Memory B cell (primary cell): ENCODE measurements around the gene SLC35A3.
"Not testable (repeated sequence)": the region's sequence is repeated elsewhere in the genome, so short reads cannot be mapped to it uniquely, and the experiment has no call there.

Experiments
- ATAC-seq: fragments of 150-1000 bp; cut with Tn5 transposase; 2 replicates; pipeline ENCODE4 v1.10.0; 2021; ENCODE audit warnings: low read depth, mild to moderate bottlenecking, moderate library complexity
- DNase-seq, 2 donors: peaks; one replicate each; pipeline ENCODE4 v3.0.0; 2022; ENCODE audit warnings: low spot score in 2 of 2
- H3K27ac Mint-ChIP-seq: one replicate; pipeline ENCODE4 v1.8.0; 2022; ENCODE audit warnings: mild to moderate bottlenecking, moderate library complexity, mixed read lengths
- H3K27me3 Mint-ChIP-seq: one replicate; pipeline ENCODE4 v1.8.0; 2022; ENCODE audit warnings: mixed read lengths
- H3K36me3 Mint-ChIP-seq: one replicate; pipeline ENCODE4 v1.8.0; 2022; ENCODE audit warnings: mild to moderate bottlenecking, mixed read lengths
- H3K4me1 Mint-ChIP-seq: one replicate; pipeline ENCODE4 v1.8.0; 2022; ENCODE audit warnings: mixed read lengths
- H3K4me3 Mint-ChIP-seq: one replicate; pipeline ENCODE4 v1.8.0; 2022; ENCODE audit warnings: mild to moderate bottlenecking, moderate library complexity, mixed read lengths
- H3K9me3 Mint-ChIP-seq: one replicate; pipeline ENCODE4 v1.8.0; 2022; ENCODE audit warnings: mixed read lengths

The SLC35A3 gene

DNA sequence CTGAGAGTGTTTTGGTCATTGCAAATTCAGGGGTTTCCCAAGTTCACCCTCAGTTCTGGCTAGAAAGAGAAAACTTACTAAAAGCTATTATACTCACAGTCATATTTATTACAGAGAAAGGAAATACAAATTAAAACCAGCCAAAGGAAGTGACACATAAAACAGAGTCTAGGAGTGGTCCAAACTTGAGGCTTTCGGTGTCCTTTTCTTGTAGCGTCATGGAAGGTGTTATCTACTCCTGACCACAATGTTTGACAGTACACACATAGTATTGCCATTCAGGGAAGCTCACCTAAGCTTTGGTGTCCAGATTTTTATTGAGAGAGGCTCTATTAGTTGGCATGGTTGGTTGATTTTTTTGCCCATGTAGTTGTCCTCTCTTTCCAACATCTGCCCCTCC is 59.0 kb downstream of the SLC35A3 start:
- Mint-ChIP-seq H3K4me3 (no peak overlapping the region), H3K4me1 (no peaks in the 10 kb centered on the region), H3K27me3 (no peaks in the 10 kb centered on the region), H3K9me3 (no peaks in the 10 kb centered on the region), H3K36me3 (peaks cover 2% of the 10 kb centered on the region), H3K27ac (no peak overlapping the region)
- no peak for DNase-seq
- ATAC-seq: no peak

DNA sequence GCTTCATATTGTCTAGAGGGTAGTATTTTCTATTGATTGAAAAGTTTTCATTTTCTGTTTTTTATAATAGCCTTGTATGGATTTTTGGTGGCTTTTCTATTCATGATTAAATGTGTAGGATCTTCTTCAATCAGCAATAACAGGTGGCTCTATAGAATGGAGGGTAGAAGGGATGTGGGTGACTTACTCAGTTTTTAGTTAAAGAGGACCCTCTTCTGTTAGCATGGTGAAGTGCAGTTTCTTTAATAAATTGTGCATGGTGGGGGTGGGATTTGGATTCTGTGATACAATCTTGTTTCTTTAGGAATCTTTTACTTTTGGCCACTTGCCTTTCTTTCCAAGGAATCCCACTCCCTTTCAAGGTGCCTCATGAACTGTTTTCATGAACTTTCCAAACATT is 64.7 kb downstream of the SLC35A3 start:
- Mint-ChIP-seq H3K36me3 (no peaks in the 10 kb centered on the region), H3K27ac (no peak overlapping the region)
- no peak for ATAC-seq

DNA sequence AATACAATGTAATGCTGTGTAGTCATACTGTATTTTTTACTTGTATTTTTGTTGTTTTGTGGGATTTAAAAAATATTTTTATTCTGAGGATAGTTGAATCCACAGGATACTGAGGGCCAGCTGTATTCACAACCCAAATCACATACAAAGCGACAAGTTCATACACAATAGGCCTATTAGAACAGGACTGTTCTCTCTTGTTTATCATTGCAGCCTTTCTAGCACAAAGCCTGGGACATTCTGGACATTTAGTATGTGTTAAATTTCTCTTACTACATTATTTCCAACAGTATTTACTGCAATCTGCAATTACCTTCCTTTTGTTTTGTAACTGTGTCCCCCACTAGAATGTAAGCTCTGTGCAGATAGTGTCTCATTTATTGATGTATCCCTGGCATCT is 65.4 kb downstream of the SLC35A3 start:
- DNase-seq (no peak), ATAC-seq (no peak)
- H3K4me1 Mint-ChIP-seq: peaks cover 11% of the 10 kb centered on the region
- peak overlapping the region; percentile 35 for H3K27ac Mint-ChIP-seq
- H3K9me3 Mint-ChIP-seq: no peaks in the 10 kb centered on the region
- no peak overlapping the region for H3K4me3 Mint-ChIP-seq
- H3K36me3 Mint-ChIP-seq: no peaks in the 10 kb centered on the region
- H3K27me3 Mint-ChIP-seq: no peaks in the 10 kb centered on the region

More for the DNA sequence above, 64.7 kb downstream of the SLC35A3 start:
- Mint-ChIP-seq H3K27me3 (no peaks in the 10 kb centered on the region), H3K4me3 (no peak overlapping the region), H3K4me1 (peaks cover 11% of the 10 kb centered on the region), H3K9me3 (no peaks in the 10 kb centered on the region)
- DNase-seq: no peak

DNA sequence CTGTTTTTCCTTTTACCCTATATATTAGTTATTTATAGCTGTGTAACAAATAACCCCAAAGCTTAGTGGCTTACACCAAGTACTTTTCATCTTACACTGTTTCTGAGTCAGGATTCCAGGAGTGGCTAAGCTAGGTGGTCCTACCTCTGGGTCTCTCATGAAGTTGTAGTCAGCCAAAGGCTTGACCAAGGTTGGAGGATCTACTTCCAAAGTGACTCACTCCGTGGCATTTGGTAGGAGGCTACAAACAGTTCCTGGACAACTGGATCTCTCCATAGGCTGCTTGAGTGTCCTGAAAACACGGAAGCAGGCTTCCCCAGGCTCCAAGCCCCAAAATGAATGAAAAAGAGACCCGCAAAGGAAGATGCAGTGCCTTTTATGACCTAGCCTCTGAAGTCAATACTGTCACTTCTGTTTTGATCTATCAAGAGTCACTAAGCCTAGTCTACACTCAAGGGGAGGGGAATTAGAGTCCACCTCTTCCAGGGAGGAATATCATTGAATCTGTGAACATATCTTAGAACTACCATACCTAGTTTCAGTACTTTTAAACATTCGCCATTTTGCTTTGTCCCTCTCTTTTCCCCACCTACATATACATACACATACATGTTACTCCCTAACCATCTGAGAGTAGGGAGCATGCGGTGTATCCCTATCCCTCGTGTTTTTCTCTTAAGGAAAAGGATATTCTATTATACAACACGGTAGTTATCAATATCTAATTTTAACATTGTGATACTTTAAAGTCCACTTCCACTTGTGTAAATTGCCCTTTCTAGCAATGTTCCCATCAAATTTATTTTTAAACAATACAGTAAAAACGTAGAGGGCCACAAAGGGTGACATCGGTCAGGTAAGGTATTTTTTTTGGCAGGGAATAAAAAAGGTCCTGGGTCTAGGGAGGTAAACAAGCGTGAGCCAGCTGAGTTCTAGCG is 67.2 kb downstream of the SLC35A3 start:
- Mint-ChIP-seq H3K4me1 (peaks cover 15% of the 10 kb centered on the region), H3K27me3 (no peaks in the 10 kb centered on the region), H3K9me3 (no peaks in the 10 kb centered on the region), H3K36me3 (no peaks in the 10 kb centered on the region), H3K27ac (peak overlapping the region; percentile 98), H3K4me3 (peak overlapping the region; percentile 92)
- ATAC-seq (no peak), DNase-seq (no peak)

DNA sequence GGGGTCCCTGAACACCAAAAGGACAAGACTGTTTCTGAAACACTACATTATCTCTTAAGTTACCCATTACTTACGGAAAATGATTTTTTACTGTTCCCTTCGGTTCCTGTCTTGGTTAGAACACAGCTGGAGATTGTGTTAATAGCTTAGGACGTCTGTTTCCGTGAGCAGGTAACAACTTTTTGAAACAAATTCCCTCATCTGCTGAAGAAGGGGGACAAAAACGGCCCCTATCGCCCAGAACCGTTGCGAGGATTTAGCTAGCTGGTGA is 67.8 kb downstream of the SLC35A3 start:
- no peak for DNase-seq
- Mint-ChIP-seq H3K27me3 (no peaks in the 10 kb centered on the region), H3K4me3 (peak overlapping the region; percentile 92), H3K27ac (peak overlapping the region; percentile 98), H3K9me3 (no peaks in the 10 kb centered on the region), H3K4me1 (peaks cover 19% of the 10 kb centered on the region), H3K36me3 (no peaks in the 10 kb centered on the region)
- no peak for ATAC-seq

DNA sequence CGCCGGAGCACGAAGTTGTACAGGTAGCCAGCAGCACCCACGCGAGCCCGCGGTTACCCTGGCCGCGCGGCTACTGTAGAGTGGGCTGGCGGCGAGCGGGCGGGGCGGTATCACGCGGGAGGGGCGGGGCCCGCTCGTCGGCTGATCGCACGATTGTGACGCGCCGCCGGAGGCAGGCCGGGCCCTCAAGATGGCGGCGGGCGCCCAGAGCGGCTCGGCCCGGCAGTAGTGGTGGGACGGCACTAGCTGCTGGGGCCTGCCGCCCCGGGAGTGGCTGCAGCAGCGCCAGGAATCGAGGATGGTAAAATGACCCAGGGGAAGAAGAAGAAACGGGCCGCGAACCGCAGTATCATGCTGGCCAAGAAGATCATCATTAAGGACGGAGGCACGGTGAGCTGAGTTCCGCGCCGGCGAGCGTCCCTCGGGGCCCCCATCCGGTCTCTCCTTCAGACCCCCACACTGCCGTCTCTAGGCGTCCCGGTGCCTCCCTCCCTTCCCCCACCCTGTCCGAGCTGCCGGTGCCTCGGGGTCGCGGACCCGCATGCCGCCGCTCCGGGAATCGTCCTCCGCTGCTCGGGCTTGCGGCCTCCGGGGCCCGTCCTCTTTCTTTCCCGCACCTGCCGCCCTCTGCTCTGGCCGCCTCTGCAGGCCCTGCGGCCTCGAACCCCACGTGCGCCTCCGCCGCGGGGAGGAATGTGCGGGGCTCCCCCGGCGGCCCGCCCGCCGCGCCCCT is 68.3 kb downstream of the SLC35A3 start:
- H3K4me1 Mint-ChIP-seq: peaks cover 23% of the 10 kb centered on the region
- ATAC-seq (peak; percentile 89), DNase-seq (peak; percentile 82 to 84)
- no peaks in the 10 kb centered on the region for H3K36me3 Mint-ChIP-seq
- peak overlapping the region; percentile 92 for H3K4me3 Mint-ChIP-seq
- peak overlapping the region; percentile 98 for H3K27ac Mint-ChIP-seq
- no peaks in the 10 kb centered on the region for H3K27me3 Mint-ChIP-seq
- H3K9me3 Mint-ChIP-seq: no peaks in the 10 kb centered on the region

DNA sequence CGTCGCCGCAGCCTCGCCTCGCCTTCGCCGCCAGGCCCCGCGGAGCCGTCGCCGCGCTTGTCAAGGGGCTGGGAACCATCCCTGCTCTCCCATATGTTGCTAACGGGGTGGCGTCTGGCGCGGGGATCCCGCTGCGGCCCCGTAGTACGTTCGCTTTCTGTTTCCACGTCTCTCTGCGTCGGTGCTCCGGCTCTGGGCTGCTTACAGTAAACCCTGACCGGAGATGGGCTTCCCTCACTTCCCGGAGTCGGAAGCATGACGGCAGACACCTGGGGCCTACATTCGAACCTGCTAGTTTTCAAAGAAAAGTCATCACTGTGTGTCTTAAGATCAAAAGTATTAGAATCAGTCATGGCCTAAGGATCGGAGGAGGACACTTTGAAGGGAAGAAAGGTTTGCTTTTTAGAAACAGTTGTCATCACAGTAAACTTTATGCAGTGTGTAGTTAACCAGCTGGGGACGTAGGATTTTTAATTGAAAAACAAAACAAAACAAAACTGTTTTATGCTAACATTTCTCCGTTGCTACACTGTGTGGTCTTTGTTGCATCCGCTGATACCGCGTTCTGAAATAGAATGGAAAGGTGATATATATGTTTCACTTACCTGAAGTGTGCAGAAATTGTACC is 69.0 kb downstream of the SLC35A3 start:
- peak; percentile 48 for ATAC-seq
- Mint-ChIP-seq H3K4me3 (peak overlapping the region; percentile 92), H3K36me3 (peaks cover 2% of the 10 kb centered on the region), H3K9me3 (no peaks in the 10 kb centered on the region), H3K27ac (peak overlapping the region; percentile 98), H3K4me1 (peaks cover 26% of the 10 kb centered on the region), H3K27me3 (no peaks in the 10 kb centered on the region)
- peak; percentile 54 to 55 for DNase-seq

DNA sequence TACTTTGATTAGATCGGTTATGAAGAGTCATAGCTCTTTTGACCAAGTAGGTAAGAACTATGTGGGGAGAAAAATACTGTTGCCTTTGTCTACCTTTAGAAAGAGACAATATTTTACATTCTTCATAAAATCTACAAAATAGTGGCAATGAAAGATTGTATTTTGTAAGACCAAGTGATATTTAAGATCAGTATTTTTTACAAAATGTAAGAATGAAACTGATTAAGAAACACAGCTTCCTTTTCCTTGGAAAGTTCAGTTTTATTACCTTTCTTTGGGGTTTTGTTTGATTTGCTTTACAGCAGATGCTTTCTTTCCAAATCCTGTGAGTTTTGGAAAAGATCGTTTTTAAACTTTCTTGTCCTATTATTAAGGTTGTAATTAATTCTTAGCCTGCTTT is 69.8 kb downstream of the SLC35A3 start:
- peaks cover 4% of the 10 kb centered on the region for H3K36me3 Mint-ChIP-seq
- no peak for ATAC-seq

DNA sequence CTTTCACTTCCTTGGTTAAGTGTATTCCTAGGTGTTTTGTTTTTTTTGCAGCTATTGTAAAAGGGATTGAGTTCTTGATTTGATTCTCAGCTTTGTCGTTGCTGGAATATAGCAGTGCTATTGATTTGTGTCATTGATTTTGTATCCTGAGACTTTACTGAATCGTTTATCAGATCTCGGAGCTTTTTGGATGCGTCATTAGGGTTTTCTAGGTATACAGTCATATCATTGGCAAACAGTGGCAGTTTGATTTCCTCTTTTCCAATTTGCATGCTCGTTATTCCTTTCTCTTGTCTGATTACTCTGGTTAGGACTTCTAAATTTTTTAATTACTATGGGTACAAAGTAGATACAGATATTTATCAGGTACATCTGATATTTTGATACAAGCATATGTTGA is 75.4 kb downstream of the SLC35A3 start:
- no peak for DNase-seq
- H3K36me3 Mint-ChIP-seq: peaks cover 10% of the 10 kb centered on the region
- H3K4me1 Mint-ChIP-seq: peaks cover 47% of the 10 kb centered on the region
- peak overlapping the region; percentile 43 for H3K4me3 Mint-ChIP-seq
- no peaks in the 10 kb centered on the region for H3K27me3 Mint-ChIP-seq
- H3K9me3 Mint-ChIP-seq: no peaks in the 10 kb centered on the region
- H3K27ac Mint-ChIP-seq: peak overlapping the region; percentile 67
- ATAC-seq: no peak

More for the DNA sequence above, 69.8 kb downstream of the SLC35A3 start:
- no peaks in the 10 kb centered on the region for H3K9me3 Mint-ChIP-seq
- peak overlapping the region; percentile 98 for H3K27ac Mint-ChIP-seq
- peak overlapping the region; percentile 24 for H3K4me3 Mint-ChIP-seq
- no peaks in the 10 kb centered on the region for H3K27me3 Mint-ChIP-seq
- no peak for DNase-seq
- H3K4me1 Mint-ChIP-seq: peaks cover 30% of the 10 kb centered on the region

DNA sequence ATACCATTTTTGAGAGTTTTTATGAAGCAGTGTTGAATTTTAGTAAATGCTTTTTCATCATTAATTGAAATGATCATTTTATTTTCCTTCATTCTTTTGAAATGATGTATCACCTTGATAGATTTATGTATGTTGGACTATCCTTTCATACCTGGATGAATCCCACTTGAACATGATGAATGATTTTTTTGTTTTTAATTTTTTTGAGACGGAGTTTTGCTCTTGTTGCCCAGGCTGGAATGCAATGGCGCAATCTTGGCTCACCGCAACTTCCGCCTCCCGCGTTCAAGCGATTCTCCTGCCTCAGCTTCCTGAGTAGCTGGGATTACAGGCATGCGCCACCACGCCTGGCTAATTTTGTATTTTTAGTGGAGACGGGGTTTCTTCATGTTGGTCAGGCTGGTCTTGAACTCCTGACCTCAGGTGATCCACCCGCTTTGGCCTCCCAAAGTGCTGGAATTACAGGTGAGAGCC is 77.5 kb downstream of the SLC35A3 start:
- ATAC-seq, H3K9me3 Mint-ChIP-seq, DNase-seq, H3K27me3 Mint-ChIP-seq: not testable (repeated sequence)
- Mint-ChIP-seq H3K36me3 (peaks cover 12% of the 10 kb centered on the region), H3K4me3 (peak overlapping the region; percentile 83), H3K27ac (peak overlapping the region; percentile 96), H3K4me1 (peaks cover 42% of the 10 kb centered on the region)

DNA sequence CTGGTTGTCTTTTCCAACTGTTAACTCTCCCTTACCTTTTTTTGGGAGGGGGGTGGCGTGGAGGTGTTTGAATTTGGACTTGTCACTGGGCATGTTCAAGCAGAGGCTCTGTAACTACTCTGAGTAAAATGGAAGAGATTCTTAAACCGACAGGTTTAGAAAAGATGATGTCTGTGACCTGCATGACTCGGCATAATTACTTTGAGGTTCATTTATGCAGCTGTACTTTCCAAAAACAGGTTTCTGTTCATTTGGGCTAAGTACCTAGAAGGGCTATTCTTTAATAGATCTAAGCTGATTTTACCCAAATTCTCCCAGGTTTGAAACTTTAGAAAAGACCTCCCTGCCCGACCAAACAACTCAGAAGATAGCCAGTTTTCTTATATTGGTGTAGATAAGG is 80.3 kb downstream of the SLC35A3 start:
- H3K4me1 Mint-ChIP-seq: peaks cover 28% of the 10 kb centered on the region
- H3K27ac Mint-ChIP-seq: no peak overlapping the region
- H3K36me3 Mint-ChIP-seq: peaks cover 11% of the 10 kb centered on the region
- H3K4me3 Mint-ChIP-seq: no peak overlapping the region
- H3K27me3 Mint-ChIP-seq: no peaks in the 10 kb centered on the region
- no peaks in the 10 kb centered on the region for H3K9me3 Mint-ChIP-seq
- no peak for ATAC-seq
- DNase-seq: no peak

DNA sequence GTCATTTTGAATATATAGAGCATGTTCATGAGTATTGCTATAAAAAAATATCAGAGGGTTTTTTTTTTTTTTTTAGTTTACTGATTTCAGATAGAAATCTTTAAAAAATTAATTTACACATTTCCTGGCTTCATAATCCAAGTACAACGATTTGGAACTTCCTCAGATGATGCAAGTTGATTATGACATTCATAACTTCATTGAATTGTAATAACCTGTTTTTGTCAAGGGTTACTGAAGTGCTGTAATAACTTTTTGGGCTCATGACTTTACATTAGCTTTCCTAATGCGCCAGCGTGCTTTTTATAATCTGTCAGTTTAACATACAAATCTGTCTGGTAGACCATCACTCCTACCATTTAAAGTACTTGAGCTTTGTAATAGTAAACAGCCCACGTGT is 81.6 kb downstream of the SLC35A3 start:
- no peak for ATAC-seq
- no peak overlapping the region for H3K4me3 Mint-ChIP-seq
- peaks cover 25% of the 10 kb centered on the region for H3K4me1 Mint-ChIP-seq
- no peaks in the 10 kb centered on the region for H3K27me3 Mint-ChIP-seq
- no peaks in the 10 kb centered on the region for H3K9me3 Mint-ChIP-seq
- DNase-seq: no peak
- H3K36me3 Mint-ChIP-seq: peaks cover 13% of the 10 kb centered on the region
- H3K27ac Mint-ChIP-seq: no peak overlapping the region

DNA sequence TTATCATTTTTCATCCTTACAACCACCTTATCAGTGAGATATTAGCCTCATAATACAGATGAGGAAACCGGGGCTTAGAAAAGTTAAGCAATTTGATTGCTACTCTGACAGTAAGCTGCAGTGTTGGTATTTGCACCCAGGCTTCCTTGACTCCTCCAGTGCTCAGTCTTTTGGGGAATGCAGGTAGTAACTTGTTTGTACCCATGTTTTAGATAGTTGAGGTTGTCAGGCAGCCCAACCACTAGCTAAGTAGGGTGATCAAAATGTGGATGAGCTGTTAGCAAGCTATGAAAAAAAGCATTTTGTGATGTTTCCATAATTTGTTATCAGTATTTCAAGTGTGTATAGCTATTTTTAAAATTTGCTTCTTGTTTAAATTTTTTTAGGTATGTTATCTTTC is 82.1 kb downstream of the SLC35A3 start:
- no peak overlapping the region for H3K27ac Mint-ChIP-seq
- DNase-seq: no peak
- H3K4me1 Mint-ChIP-seq: peaks cover 24% of the 10 kb centered on the region
- H3K27me3 Mint-ChIP-seq: no peaks in the 10 kb centered on the region
- no peak for ATAC-seq
- H3K9me3 Mint-ChIP-seq: no peaks in the 10 kb centered on the region
- no peak overlapping the region for H3K4me3 Mint-ChIP-seq
- H3K36me3 Mint-ChIP-seq: peaks cover 16% of the 10 kb centered on the region

DNA sequence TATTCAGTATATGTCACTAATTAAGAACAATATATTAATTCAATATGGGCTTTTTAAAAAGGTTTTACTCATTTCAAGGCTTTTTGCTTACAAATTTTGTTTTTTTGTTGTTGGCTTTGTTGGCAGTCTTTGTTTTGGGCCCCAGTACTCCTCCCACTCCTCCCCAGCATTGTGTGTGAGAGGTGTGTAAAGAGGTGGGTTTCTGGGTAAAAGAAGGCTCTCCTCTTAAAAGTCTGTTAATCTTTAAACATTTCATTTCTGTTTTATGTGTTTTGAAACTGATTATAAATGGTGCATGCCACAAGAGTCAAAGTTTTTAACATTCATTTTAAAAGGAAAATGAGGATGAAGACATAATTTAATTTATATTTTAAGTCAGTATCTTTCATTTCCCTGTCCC is 83.3 kb downstream of the SLC35A3 start:
- no peaks in the 10 kb centered on the region for H3K9me3 Mint-ChIP-seq
- H3K36me3 Mint-ChIP-seq: peaks cover 18% of the 10 kb centered on the region
- no peaks in the 10 kb centered on the region for H3K27me3 Mint-ChIP-seq
- ATAC-seq: no peak
- peak overlapping the region; percentile 45 for H3K27ac Mint-ChIP-seq
- no peak for DNase-seq
- H3K4me1 Mint-ChIP-seq: peaks cover 21% of the 10 kb centered on the region
- H3K4me3 Mint-ChIP-seq: no peak overlapping the region
